Fibroblast of lung (primary cell): ENCODE results near the gene GNL2. TPM values are rescaled to one million over a fixed set of nuclear protein-coding genes. Genes with fewer than 3 reads are reported as not detected.
A peak's percentile ranks its signal among the peaks of the same experiment; 100 is the strongest.
"Not testable (repeated sequence)": the region's sequence is repeated elsewhere in the genome, so short reads cannot be mapped to it uniquely, and the experiment has no call there.

ENCODE experiments used
- DNase-seq, 2 donors: peaks; one replicate each; pipeline versions ENCODE4 v3.0.0 to v3.0.0-alpha.2; 2010; ENCODE audit warnings: low read depth in 2 of 2
- H2AFZ ChIP-seq: 2 replicates; pipeline ENCODE4 v1.5.1; 2012; ENCODE audit warnings: low read length, control low read depth, inconsistent platforms
- H3K27ac ChIP-seq: 2 replicates; pipeline ENCODE4 v1.5.1; 2011; ENCODE audit warnings: low read length, control low read depth; ENCODE audit not compliant: insufficient read depth
- H3K27me3 ChIP-seq: 2 replicates; pipeline ENCODE4 v1.5.1; 2011; ENCODE audit warnings: mild to moderate bottlenecking, low read length; ENCODE audit not compliant: control insufficient read depth, insufficient read depth
- H3K36me3 ChIP-seq: 2 replicates; pipeline ENCODE4 v1.5.1; 2011; ENCODE audit warnings: low read length; ENCODE audit not compliant: control insufficient read depth, insufficient read depth
- H3K4me1 ChIP-seq: 2 replicates; pipeline ENCODE4 v1.5.1; 2011; ENCODE audit warnings: low read length; ENCODE audit not compliant: control insufficient read depth, insufficient read depth; ENCODE audit errors: extremely low read depth
- H3K4me2 ChIP-seq: 2 replicates; pipeline ENCODE4 v1.5.1; 2011; ENCODE audit warnings: low read length, control low read depth; ENCODE audit not compliant: insufficient read depth; ENCODE audit errors: extremely low read depth
- H3K4me3 ChIP-seq, 4 experiments: fragments of 200-600 bp in 1 of 4; sonication (generic) in 1 of 4; replicated peaks in 1 of 4; 2 replicates each; pipeline ENCODE4 v1.5.1; 2011 to 2016; ENCODE audit warnings: low read length in 4 of 4, low read depth in 3 of 4, mild to moderate bottlenecking in 3 of 4, control low read depth in 2 of 4, inconsistent platforms in 1 of 4, mixed read lengths in 1 of 4; ENCODE audit not compliant: insufficient read depth in 1 of 4; ENCODE audit errors: control extremely low read depth in 1 of 4
- H3K79me2 ChIP-seq: 2 replicates; pipeline ENCODE4 v1.5.1; 2012; ENCODE audit warnings: mild to moderate bottlenecking, low read length, inconsistent platforms; ENCODE audit not compliant: control insufficient read depth, insufficient read depth
- H3K9ac ChIP-seq: 2 replicates; pipeline ENCODE4 v1.5.1; 2011; ENCODE audit warnings: mild to moderate bottlenecking, low read length, control low read depth; ENCODE audit not compliant: insufficient read depth
- H3K9me3 ChIP-seq: 2 replicates; pipeline ENCODE4 v1.5.1; 2012; ENCODE audit warnings: low read depth, low read length; ENCODE audit not compliant: control insufficient read depth, insufficient read depth
- H4K20me1 ChIP-seq: 2 replicates; pipeline ENCODE4 v1.5.1; 2011; ENCODE audit warnings: low read length; ENCODE audit not compliant: control insufficient read depth, insufficient read depth; ENCODE audit errors: extremely low read depth
- EZH2 ChIP-seq: IDR thresholded peaks from 2 replicates; pipeline ENCODE4 v1.5.1; 2012; ENCODE audit warnings: low read length, control low read depth, mild to moderate bottlenecking; ENCODE audit errors: missing control alignments
- polyA plus RNA-seq, 2 donors: library from polyadenylated mRNA; depleted of rRNA in 1 of 2; stranded (reverse) in 1 of 2; unstranded in 1 of 2; fragments of >200 nt; gene quantifications; 2 replicates each; pipeline ENCODE4 v1.2.1, GENCODE V29; 2011 to 2012; ENCODE audit warnings: missing spikeins in 1 of 2
- total RNA-seq: library from RNA; depleted of rRNA; stranded (reverse); fragments of >200 nt; gene quantifications from 2 replicates; pipeline ENCODE4 v1.2.1, GENCODE V29; 2014
- TF ChIP-seq, protein P1 (sequence below), 2 donors: IDR thresholded peaks in 1 of 2; conservative IDR thresholded peaks in 1 of 2; 1 replicate in 1 of 2; 2 replicates in 1 of 2; pipeline ENCODE4 v1.5.1; 2011 to 2012; ENCODE audit warnings: low read length in 2 of 2, control low read depth in 1 of 2, inconsistent platforms in 1 of 2, low read depth in 1 of 2, mild to moderate bottlenecking in 1 of 2

GNL2 gene
- total and polyA plus RNA-seq, 2 donors (not counting 1 experiment from before 2014, with no cell fraction given) = 50.0 to 73.3 TPM

DNA sequence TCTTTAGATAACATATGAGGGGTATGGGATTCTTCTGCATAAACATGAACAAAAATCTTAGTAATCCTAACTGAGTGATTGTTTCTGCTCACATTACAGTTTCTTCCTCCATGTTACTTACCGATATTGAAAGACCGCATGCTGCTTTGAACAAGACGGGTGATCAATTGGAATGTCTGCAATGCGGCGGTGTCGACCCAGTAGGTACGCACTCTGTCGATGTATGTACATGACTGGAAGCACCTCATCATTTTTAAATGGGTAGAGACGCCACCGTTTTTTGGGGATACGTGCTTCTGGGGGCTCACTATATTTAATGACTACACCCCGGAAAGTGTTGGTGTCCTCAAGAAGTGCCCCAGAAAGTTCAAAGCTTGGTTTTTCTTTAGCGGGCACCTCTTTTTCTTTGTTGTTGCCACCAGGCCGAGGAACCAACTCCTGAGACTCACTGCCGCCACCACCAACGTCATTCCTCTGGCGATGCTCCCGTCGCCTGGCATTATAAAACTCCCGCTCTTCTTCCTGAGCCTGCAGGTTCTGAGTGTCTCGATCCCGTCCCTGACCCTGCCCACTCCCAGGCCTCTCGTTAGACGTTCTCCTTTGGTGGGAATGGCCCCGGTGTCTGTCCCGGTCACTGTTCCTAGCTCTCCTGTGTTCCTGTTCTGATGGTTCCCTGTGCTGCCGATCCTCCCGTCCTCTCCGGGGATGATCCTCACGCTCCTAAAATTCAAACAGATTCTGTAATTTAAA, 55.5 kb downstream of the GNL2 start:
- H3K9ac ChIP-seq = no peak overlapping the region
- H3K4me3 ChIP-seq = no peak overlapping the region
- H3K27me3 ChIP-seq = no peaks in the 10 kb centered on the region
- no peak for DNase-seq
- no peaks in the 10 kb centered on the region for H3K79me2 ChIP-seq
- TF ChIP-seq, protein P1, sequence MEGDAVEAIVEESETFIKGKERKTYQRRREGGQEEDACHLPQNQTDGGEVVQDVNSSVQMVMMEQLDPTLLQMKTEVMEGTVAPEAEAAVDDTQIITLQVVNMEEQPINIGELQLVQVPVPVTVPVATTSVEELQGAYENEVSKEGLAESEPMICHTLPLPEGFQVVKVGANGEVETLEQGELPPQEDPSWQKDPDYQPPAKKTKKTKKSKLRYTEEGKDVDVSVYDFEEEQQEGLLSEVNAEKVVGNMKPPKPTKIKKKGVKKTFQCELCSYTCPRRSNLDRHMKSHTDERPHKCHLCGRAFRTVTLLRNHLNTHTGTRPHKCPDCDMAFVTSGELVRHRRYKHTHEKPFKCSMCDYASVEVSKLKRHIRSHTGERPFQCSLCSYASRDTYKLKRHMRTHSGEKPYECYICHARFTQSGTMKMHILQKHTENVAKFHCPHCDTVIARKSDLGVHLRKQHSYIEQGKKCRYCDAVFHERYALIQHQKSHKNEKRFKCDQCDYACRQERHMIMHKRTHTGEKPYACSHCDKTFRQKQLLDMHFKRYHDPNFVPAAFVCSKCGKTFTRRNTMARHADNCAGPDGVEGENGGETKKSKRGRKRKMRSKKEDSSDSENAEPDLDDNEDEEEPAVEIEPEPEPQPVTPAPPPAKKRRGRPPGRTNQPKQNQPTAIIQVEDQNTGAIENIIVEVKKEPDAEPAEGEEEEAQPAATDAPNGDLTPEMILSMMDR (conservative IDR thresholded peaks at IDR 0.05 in 1 of 2, IDR thresholded peaks at IDR 0.05 in 1 of 2; ENCODE audit: low read depth in 1 of 2, low read length in 2 of 2) = no peak
- TF ChIP-seq EZH2 = no peak
- no peak overlapping the region for H2AFZ ChIP-seq
- no peaks in the 10 kb centered on the region for H3K9me3 ChIP-seq
- no peaks in the 10 kb centered on the region for H3K4me1 ChIP-seq
- no peak overlapping the region for H3K27ac ChIP-seq
- no peak overlapping the region for H3K4me2 ChIP-seq
- H4K20me1 ChIP-seq = no peaks in the 10 kb centered on the region
- H3K36me3 ChIP-seq = peaks cover 7% of the 10 kb centered on the region

DNA sequence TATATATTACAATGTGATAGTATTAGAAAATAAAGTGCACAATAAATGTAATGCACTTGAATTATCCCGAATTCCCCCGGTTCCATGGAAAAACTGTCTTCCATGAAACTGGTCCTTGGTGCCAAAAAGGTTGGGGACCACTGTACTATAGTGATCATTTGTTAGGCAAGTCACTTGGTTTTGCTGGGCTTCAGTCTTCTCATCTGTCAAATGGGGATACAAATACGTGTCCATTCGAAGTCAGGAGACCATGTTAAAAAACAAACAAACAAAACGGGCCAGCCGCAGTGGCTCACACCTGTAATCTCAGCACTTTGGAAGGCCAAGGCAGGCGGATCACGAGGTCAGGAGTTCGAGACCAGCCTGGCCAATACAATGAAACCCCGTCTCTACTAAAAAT, 56.6 kb downstream of the GNL2 start:
- not testable (repeated sequence) for H3K9ac ChIP-seq, H3K4me1 ChIP-seq, H2AFZ ChIP-seq, H3K36me3 ChIP-seq, H3K27ac ChIP-seq, H3K4me2 ChIP-seq, H3K79me2 ChIP-seq, H3K27me3 ChIP-seq, DNase-seq, H4K20me1 ChIP-seq, H3K4me3 ChIP-seq, H3K9me3 ChIP-seq

DNA sequence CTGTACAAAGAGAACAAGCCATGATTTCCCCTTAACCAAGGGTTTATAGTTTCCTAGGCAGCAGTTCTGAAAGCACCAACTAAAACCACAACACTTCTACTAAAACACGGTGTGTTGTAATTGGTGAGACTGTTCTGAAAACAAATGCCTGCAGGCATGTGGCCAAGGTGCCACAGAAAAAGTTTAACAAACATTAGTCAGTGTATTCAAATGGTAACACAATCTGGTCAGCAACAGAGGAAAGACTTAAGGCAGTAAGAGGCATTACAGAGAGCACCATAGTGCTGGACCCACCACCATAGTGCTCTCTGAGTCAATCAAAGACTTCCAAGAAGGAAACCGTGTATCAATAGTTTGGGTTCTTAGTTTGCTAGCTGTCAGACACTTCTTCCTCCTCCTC, 58.4 kb downstream of the GNL2 start:
- no peak overlapping the region for H3K27ac ChIP-seq

More for the DNA sequence above, 58.4 kb downstream of the GNL2 start:
- Histone ChIP-seq H3K36me3 (peaks cover 2% of the 10 kb centered on the region), H3K9ac (no peak overlapping the region), H2AFZ (no peak overlapping the region), H3K27me3 (no peaks in the 10 kb centered on the region), H4K20me1 (no peaks in the 10 kb centered on the region), H3K4me3 (no peak overlapping the region), H3K79me2 (no peaks in the 10 kb centered on the region), H3K4me2 (no peak overlapping the region), H3K4me1 (peaks cover 2% of the 10 kb centered on the region), H3K9me3 (no peaks in the 10 kb centered on the region)
- peak; percentile 40 to 60 for DNase-seq
- no peak for TF ChIP-seq EZH2
- TF ChIP-seq, protein P1 (conservative IDR thresholded peaks at IDR 0.05 in 1 of 2, IDR thresholded peaks at IDR 0.05 in 1 of 2; ENCODE audit: low read depth in 1 of 2, low read length in 2 of 2) = no peak
